GM12864 (cell line): ENCODE results near the gene NOS1AP.

Experiments
- DNase-seq: peaks from one replicate; pipeline ENCODE4 v3.0.0-alpha.2; 2011; ENCODE audit warnings: low read depth
- H3K4me3 ChIP-seq: 2 replicates; pipeline ENCODE4 v1.5.1; 2011; ENCODE audit warnings: mild to moderate bottlenecking, low read depth, low read length, control low read depth
- TF ChIP-seq, protein P1 (sequence below): IDR thresholded peaks from 2 replicates; pipeline ENCODE4 v1.5.1; 2011; ENCODE audit warnings: low read depth, mild to moderate bottlenecking, moderate library complexity, low read length, control low read depth, inconsistent platforms; ENCODE audit errors: missing control alignments

The NOS1AP gene

DNA sequence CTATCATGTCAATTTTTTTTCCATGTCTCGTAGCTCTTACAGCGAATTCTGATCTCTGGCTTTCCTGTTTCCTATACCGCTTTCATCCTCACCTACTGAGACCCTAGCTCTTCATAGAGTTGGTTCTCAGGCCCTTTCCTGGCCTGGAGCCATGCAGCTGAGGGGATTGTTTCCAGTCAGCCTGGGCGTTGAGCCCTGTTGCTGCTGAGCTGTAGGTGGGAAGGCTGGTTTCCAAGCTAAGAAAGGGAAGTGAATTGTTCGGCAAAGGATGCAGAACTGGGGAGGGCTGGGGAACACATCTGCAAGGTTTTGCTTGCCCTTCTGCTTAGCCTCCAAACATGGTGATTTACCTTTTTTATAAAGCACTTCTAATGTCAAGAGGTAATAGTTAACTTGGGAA is 265.6 kb downstream of the NOS1AP start:
- no peak for DNase-seq
- no peak overlapping the region for H3K4me3 ChIP-seq
- TF ChIP-seq, protein P1, sequence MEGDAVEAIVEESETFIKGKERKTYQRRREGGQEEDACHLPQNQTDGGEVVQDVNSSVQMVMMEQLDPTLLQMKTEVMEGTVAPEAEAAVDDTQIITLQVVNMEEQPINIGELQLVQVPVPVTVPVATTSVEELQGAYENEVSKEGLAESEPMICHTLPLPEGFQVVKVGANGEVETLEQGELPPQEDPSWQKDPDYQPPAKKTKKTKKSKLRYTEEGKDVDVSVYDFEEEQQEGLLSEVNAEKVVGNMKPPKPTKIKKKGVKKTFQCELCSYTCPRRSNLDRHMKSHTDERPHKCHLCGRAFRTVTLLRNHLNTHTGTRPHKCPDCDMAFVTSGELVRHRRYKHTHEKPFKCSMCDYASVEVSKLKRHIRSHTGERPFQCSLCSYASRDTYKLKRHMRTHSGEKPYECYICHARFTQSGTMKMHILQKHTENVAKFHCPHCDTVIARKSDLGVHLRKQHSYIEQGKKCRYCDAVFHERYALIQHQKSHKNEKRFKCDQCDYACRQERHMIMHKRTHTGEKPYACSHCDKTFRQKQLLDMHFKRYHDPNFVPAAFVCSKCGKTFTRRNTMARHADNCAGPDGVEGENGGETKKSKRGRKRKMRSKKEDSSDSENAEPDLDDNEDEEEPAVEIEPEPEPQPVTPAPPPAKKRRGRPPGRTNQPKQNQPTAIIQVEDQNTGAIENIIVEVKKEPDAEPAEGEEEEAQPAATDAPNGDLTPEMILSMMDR, result no peak

GRCh38 chr1:162336621-162337285 is 267.3 kb downstream of the NOS1AP start:
- DNase-seq, result no peak
- TF ChIP-seq, protein P1, result no peak
- H3K4me3 ChIP-seq, result no peak overlapping the region

DNA sequence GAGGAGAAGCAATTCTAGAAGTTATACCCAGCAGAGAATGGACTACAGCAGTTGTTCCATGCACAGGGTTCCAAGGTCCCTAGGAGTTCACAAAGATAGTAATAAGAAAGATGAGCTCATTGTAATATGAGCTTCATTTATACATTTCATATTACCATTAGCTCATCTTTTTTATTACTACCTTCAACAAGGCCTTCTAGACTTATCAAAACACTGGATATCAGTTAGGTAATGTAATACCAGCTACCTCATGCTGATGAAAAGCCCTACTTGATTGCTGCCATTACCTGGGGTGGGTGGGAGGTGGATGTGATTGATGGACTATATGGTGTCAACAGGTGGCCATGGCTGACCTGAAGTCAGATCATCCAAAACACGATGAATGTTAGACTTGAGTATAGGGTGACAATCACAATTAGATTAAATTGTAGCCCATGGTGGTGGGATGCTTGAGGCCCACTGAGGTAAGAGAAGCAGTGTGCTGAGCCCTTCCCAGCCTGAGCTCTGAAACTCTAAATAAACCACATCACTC is 273.0 kb downstream of the NOS1AP start:
- TF ChIP-seq, protein P1, result no peak
- H3K4me3 ChIP-seq, result no peak overlapping the region
- no peak for DNase-seq

- TF ChIP-seq, protein P1, result no peak
- H3K4me3 ChIP-seq, result no peak overlapping the region
- DNase-seq, result no peak
Measured at GRCh38 chr1:162343470-162343869, 274.0 kb downstream of the NOS1AP start.

- no peak for DNase-seq
- TF ChIP-seq, protein P1, result no peak
- H3K4me3 ChIP-seq, result no peak overlapping the region
Measured at GRCh38 chr1:162347281-162347680, 277.8 kb downstream of the NOS1AP start.

DNA sequence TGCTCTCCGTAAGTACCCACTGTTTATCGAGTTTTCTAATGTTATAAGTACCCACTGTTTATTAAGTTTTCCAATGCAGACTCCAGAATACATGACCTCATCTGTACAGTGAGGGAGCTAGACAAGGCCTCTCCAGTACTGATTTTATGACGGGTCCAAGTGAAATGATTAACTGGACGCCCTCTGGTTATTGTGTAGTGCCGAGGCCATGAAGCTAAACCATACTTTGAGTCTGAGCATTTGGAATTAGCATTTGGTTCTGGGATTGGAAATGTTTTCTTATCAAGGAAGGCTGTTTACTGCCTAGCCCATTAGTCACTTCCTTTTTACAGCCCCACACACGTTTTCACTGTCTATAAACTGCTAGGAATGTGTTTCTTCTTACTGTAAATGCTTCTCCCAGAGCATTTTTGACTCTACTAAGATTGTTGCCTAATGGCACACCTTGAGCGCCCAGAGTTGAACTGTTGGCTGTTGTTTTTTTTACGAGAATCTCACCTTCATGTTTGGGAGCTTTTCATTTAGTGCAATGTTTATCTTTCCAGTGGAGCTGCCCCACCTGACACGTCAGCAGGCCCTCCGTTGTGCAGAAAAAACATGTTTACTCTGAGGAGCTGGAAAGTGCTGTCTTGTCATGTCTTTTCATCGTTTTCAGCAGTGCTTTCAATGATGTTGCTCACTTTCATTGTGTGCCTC is 280.3 kb downstream of the NOS1AP start:
- no peak overlapping the region for H3K4me3 ChIP-seq
- DNase-seq, result no peak
- TF ChIP-seq, protein P1, result no peak
